ENCODE data around the gene ACOT11. TPM values are rescaled to one million over a fixed set of nuclear protein-coding genes. Genes with fewer than 3 reads are reported as not detected.
A peak's percentile ranks its signal among the peaks of the same experiment; 100 is the strongest.

The ACOT11 gene
- total and polyA plus RNA-seq, 2 of the 13 experiments (the other 11 are each of a cell fraction or from before 2014, with no cell fraction given), result 2.6 to 3.3 TPM

DNA sequence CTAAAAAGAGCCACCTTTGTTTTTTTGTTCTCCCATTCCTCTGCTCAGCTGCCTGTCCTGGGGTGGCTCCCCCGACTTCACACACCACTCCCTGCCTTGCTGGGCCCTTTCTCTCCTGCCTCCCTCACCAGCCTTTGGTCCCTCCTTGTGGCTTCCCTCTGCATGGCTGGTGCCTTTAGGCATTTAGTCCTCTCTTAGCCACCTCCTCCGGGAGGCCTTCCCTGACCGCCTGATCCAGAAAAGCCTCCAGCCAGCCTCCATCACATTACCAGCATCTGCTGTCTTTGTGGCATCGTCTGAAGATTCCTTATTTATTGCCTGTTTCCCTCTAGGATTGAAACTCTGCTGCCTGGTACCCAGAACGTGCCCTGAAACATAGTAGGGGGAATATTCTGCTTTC, 46.2 kb upstream of the ACOT11 start:
- no peak overlapping the region for H2AFZ ChIP-seq (ENCODE audit: low read length)
- ChIA-PET POLR2A (no interaction called here), CTCF (ENCODE audit: low intra/inter-chr PET ratio, low total read pairs) (no interaction called here)
- H3K9ac ChIP-seq (ENCODE audit: insufficient read depth, low read depth, low read length), result no peak overlapping the region
- no peaks in the 10 kb centered on the region for H4K20me1 ChIP-seq (ENCODE audit: insufficient read depth, low read length)
- intact Hi-C loops (cut with micrococcal nuclease; ENCODE audit: unreplicated experiment) (no loop called here), in situ Hi-C loops (cut with HindIII; ENCODE audit: extremely low pct_ligation_motif_present, low pct_unique_long_range_greater_than_20kb) (no loop called here)
- peaks cover 3 to 27% of the 10 kb centered on the region in 2 experiments; a peak in 3 of 5 replicates for H3K27me3 ChIP-seq (ENCODE audit: control insufficient read depth in 1 of 2, insufficient read depth in 2 of 2, low read length in 2 of 2)
- no peaks in the 10 kb centered on the region for H3K9me3 ChIP-seq (ENCODE audit: low read length)
- no peak overlapping the region for H3K27ac ChIP-seq (ENCODE audit: extremely low read length, insufficient read depth, low read length)
- FAIRE-seq (no peak), ATAC-seq (no peak), DNase-seq (ENCODE audit: low spot score) (no peak)
- WGBS (ENCODE audit: low lambda C conversion rate), result 55% methylated on average over 5 of the region's 5 CpGs
- no TSS peak for BruUV-seq (replicated peaks)
- TF ChIP-seq, protein P1, sequence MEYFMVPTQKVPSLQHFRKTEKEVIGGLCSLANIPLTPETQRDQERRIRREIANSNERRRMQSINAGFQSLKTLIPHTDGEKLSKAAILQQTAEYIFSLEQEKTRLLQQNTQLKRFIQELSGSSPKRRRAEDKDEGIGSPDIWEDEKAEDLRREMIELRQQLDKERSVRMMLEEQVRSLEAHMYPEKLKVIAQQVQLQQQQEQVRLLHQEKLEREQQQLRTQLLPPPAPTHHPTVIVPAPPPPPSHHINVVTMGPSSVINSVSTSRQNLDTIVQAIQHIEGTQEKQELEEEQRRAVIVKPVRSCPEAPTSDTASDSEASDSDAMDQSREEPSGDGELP (IDR thresholded peaks at IDR 0.05; ENCODE audit: borderline replicate concordance, low read depth), result no peak
- TF ChIP-seq SP5 (CRISPR knock-in tag; IDR thresholded peaks at IDR 0.05; ENCODE audit: borderline replicate concordance, low read depth), result no peak
- TF ChIP-seq, protein P2, sequence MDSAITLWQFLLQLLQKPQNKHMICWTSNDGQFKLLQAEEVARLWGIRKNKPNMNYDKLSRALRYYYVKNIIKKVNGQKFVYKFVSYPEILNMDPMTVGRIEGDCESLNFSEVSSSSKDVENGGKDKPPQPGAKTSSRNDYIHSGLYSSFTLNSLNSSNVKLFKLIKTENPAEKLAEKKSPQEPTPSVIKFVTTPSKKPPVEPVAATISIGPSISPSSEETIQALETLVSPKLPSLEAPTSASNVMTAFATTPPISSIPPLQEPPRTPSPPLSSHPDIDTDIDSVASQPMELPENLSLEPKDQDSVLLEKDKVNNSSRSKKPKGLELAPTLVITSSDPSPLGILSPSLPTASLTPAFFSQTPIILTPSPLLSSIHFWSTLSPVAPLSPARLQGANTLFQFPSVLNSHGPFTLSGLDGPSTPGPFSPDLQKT (CRISPR knock-in tag; IDR thresholded peaks at IDR 0.05; ENCODE audit: borderline replicate concordance), result no peak
- no peak overlapping the region for H3K4me2 ChIP-seq (ENCODE audit: low read depth, low read length)
- no peaks in the 10 kb centered on the region for H3K36me3 ChIP-seq (replicated peaks in 1 of 2; ENCODE audit: control insufficient read depth in 1 of 2, insufficient read depth in 2 of 2, low read length in 2 of 2)
- no peak overlapping the region for H3K4me3 ChIP-seq (replicated peaks in 1 of 3; ENCODE audit: insufficient read depth in 1 of 3, low read depth in 2 of 3, low read length in 3 of 3)
- H3K4me1 ChIP-seq (ENCODE audit: insufficient read depth, low read length), result peaks cover 23% of the 10 kb centered on the region
- no peaks in the 10 kb centered on the region for H3K79me2 ChIP-seq (ENCODE audit: insufficient read depth, low read length)

DNA sequence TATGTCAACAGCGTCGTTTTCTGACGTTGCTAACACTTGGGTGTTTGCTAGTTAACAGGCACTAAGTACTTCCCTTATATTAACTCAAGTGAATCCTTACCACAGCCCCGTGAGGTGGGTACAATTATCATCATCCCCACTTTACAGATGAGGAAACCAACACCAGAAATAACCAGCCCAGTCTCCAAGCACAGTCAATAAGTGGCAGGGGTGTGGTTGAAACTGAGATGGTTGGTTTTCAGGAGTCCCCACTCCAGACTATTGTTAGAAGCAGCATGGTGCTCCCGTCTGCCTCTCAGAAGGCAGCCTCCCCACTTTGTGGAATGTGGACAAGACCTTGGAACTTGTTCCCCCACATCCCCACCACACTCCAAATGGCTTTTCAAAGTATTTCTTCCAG, 45.7 kb upstream of the ACOT11 start:
- H3K79me2 ChIP-seq (ENCODE audit: insufficient read depth, low read length), result no peaks in the 10 kb centered on the region
- no peak overlapping the region for H3K9ac ChIP-seq (ENCODE audit: insufficient read depth, low read depth, low read length)
- H3K4me2 ChIP-seq (ENCODE audit: low read depth, low read length), result no peak overlapping the region
- intact Hi-C loops (cut with micrococcal nuclease; ENCODE audit: unreplicated experiment) (no loop called here), in situ Hi-C loops (cut with HindIII; ENCODE audit: extremely low pct_ligation_motif_present, low pct_unique_long_range_greater_than_20kb) (no loop called here)
- ATAC-seq (no peak), FAIRE-seq (no peak), DNase-seq (ENCODE audit: low spot score) (no peak)
- peaks cover 3 to 27% of the 10 kb centered on the region in 2 experiments; a peak in 3 of 5 replicates for H3K27me3 ChIP-seq (ENCODE audit: control insufficient read depth in 1 of 2, insufficient read depth in 2 of 2, low read length in 2 of 2)
- H3K4me1 ChIP-seq (ENCODE audit: insufficient read depth, low read length), result peaks cover 23% of the 10 kb centered on the region
- TF ChIP-seq ZNF260 (CRISPR knock-in tag; IDR thresholded peaks at IDR 0.05; ENCODE audit: borderline replicate concordance, low read depth) (no peak), ZNF263 (CRISPR knock-in tag; IDR thresholded peaks at IDR 0.05) (0 out of 2 replicates have a peak, but pooled peaks have one; percentile 37)
- ChIA-PET CTCF (ENCODE audit: low intra/inter-chr PET ratio, low total read pairs) (no interaction called here), POLR2A (no interaction called here)
- H3K36me3 ChIP-seq (replicated peaks in 1 of 2; ENCODE audit: control insufficient read depth in 1 of 2, insufficient read depth in 2 of 2, low read length in 2 of 2), result no peaks in the 10 kb centered on the region
- no TSS peak for BruUV-seq (replicated peaks)
- no peaks in the 10 kb centered on the region for H4K20me1 ChIP-seq (ENCODE audit: insufficient read depth, low read length)
- 35% methylated on average over 5 of the region's 5 CpGs for WGBS (ENCODE audit: low lambda C conversion rate)
- no peak overlapping the region for H3K27ac ChIP-seq (ENCODE audit: extremely low read length, insufficient read depth, low read length)
- H3K9me3 ChIP-seq (ENCODE audit: low read length), result no peaks in the 10 kb centered on the region
- H3K4me3 ChIP-seq (replicated peaks in 1 of 3; ENCODE audit: insufficient read depth in 1 of 3, low read depth in 2 of 3, low read length in 3 of 3), result no peak overlapping the region
- H2AFZ ChIP-seq (ENCODE audit: low read length), result no peak overlapping the region

All from HepG2 (cell line).